Neural crest cell (in vitro differentiated cells): ENCODE results near the gene RPA3. TPM values are rescaled to one million over a fixed set of nuclear protein-coding genes. Genes with fewer than 3 reads are reported as not detected.
A peak's percentile ranks its signal among the peaks of the same experiment; 100 is the strongest.

ENCODE experiments used
- DNase-seq: peaks from one replicate; pipeline ENCODE4 v3.0.0; 2021; ENCODE audit warnings: low read depth, mixed read lengths, low spot score
- H3K27ac Mint-ChIP-seq: one replicate; pipeline ENCODE4 v1.8.0; 2021; ENCODE audit warnings: mild to moderate bottlenecking, mixed read lengths; ENCODE audit not compliant: unreplicated experiment
- H3K27me3 Mint-ChIP-seq: 2 replicates; pipeline ENCODE4 v1.8.0; 2021; ENCODE audit warnings: low read depth, mild to moderate bottlenecking, mixed read lengths
- H3K36me3 Mint-ChIP-seq: 2 replicates; pipeline ENCODE4 v1.8.0; 2021; ENCODE audit warnings: low read depth, mild to moderate bottlenecking, mixed read lengths
- H3K4me1 Mint-ChIP-seq: 2 replicates; pipeline ENCODE4 v1.8.0; 2021; ENCODE audit warnings: mixed read lengths
- H3K4me3 Mint-ChIP-seq: one replicate; pipeline ENCODE4 v1.8.0; 2021; ENCODE audit warnings: mild to moderate bottlenecking, mixed read lengths
- H3K9me3 Mint-ChIP-seq: 2 replicates; pipeline ENCODE4 v1.8.0; 2021; ENCODE audit warnings: mixed read lengths
- CTCF ChIP-seq: fragments of 200-600 bp; sonication (generic); conservative IDR thresholded peaks from 2 replicates; pipeline ENCODE4 v1.5.0; 2021; ENCODE audit warnings: antibody characterized with exemption, mild to moderate bottlenecking
- total RNA-seq: library from RNA; stranded (reverse); gene quantifications from 2 replicates; pipeline ENCODE4 v1.2.1, GENCODE V29; 2021

The RPA3 gene
- total RNA-seq, 1 donor from 2014 or later, result 78.8 TPM

GRCh38 chr7:7651479-7651878, 66.9 kb downstream of the RPA3 start:
- DNase-seq, result no peak
- no peak for TF ChIP-seq CTCF
- Mint-ChIP-seq H3K27ac (no peak overlapping the region), H3K4me1 (peaks cover 9% of the 10 kb centered on the region), H3K27me3 (no peaks in the 10 kb centered on the region), H3K4me3 (no peak overlapping the region), H3K9me3 (no peaks in the 10 kb centered on the region), H3K36me3 (no peaks in the 10 kb centered on the region)

- Mint-ChIP-seq H3K27me3 (no peaks in the 10 kb centered on the region), H3K4me1 (peaks cover 9% of the 10 kb centered on the region), H3K4me3 (no peak overlapping the region), H3K27ac (no peak overlapping the region), H3K9me3 (no peaks in the 10 kb centered on the region), H3K36me3 (peaks cover under 1% of the 10 kb centered on the region)
- no peak for TF ChIP-seq CTCF
- DNase-seq, result no peak
Measured at GRCh38 chr7:7650682-7651206, 67.7 kb downstream of the RPA3 start.

GRCh38 chr7:7647495-7648036, 70.8 kb downstream of the RPA3 start:
- H3K27ac Mint-ChIP-seq, result no peak overlapping the region
- H3K36me3 Mint-ChIP-seq, result peaks cover 8% of the 10 kb centered on the region
- no peak for TF ChIP-seq CTCF
- H3K27me3 Mint-ChIP-seq, result no peaks in the 10 kb centered on the region
- H3K4me3 Mint-ChIP-seq, result no peak overlapping the region
- no peak for DNase-seq
- no peaks in the 10 kb centered on the region for H3K9me3 Mint-ChIP-seq
- H3K4me1 Mint-ChIP-seq, result peaks cover 11% of the 10 kb centered on the region

- peak overlapping the region; percentile 93 for H3K4me3 Mint-ChIP-seq
- H3K9me3 Mint-ChIP-seq, result no peaks in the 10 kb centered on the region
- no peak for DNase-seq
- H3K36me3 Mint-ChIP-seq, result peaks cover 8% of the 10 kb centered on the region
- H3K4me1 Mint-ChIP-seq, result peaks cover 38% of the 10 kb centered on the region
- H3K27ac Mint-ChIP-seq, result no peak overlapping the region
- TF ChIP-seq CTCF, result no peak
- no peaks in the 10 kb centered on the region for H3K27me3 Mint-ChIP-seq
Measured at GRCh38 chr7:7642081-7642480, 76.3 kb downstream of the RPA3 start.

GRCh38 chr7:7641129-7641663, 77.2 kb downstream of the RPA3 start:
- peak; percentile 4 for DNase-seq
- Mint-ChIP-seq H3K9me3 (no peaks in the 10 kb centered on the region), H3K27me3 (no peaks in the 10 kb centered on the region), H3K27ac (peak overlapping the region; percentile 83), H3K4me3 (peak overlapping the region; percentile 93), H3K4me1 (peaks cover 38% of the 10 kb centered on the region), H3K36me3 (peaks cover 11% of the 10 kb centered on the region)
- TF ChIP-seq CTCF, result no peak
